IPS-11a (cell line): ENCODE results near the gene SEMG1.

Source experiments
- H3K4me3 ChIP-seq: one replicate; pipeline ENCODE4 v1.5.1; 2013; ENCODE audit warnings: low read depth, low read length, control low read depth

SEMG1 gene

GRCh38 chr20:45206725-45207124, at the start of gene SEMG1:
Gene SEMG1, plus strand, starts transcription at chr20:45207033. Its CDS starts 21 bp downstream, at chr20:45207054.
- H3K4me3 ChIP-seq, result no peak within 1 kb of the TSS

- no peak overlapping the region for H3K4me3 ChIP-seq
These were observed 48.9 kb upstream of the SEMG1 start for GRCh38 chr20:45157962-45158361.

- H3K4me3 ChIP-seq, result no peak overlapping the region
These were observed 43.6 kb upstream of the SEMG1 start for GRCh38 chr20:45163083-45163803.

- H3K4me3 ChIP-seq, result no peak overlapping the region
These were observed 41.9 kb upstream of the SEMG1 start for GRCh38 chr20:45164906-45165305.

- no peak overlapping the region for H3K4me3 ChIP-seq
These were observed 33.3 kb upstream of the SEMG1 start for GRCh38 chr20:45173522-45173921.

- no peak within 1 kb of the TSS for H3K4me3 ChIP-seq
These were observed 32.1 kb upstream of the SEMG1 start, which contains the start of gene PI3 for GRCh38 chr20:45174434-45175364. Gene PI3, plus strand, starts transcription at chr20:45174902. Its CDS starts 21 bp downstream, at chr20:45174923.

GRCh38 chr20:45176526-45177267, 30.1 kb upstream of the SEMG1 start:
- H3K4me3 ChIP-seq, result no peak overlapping the region

DNA sequence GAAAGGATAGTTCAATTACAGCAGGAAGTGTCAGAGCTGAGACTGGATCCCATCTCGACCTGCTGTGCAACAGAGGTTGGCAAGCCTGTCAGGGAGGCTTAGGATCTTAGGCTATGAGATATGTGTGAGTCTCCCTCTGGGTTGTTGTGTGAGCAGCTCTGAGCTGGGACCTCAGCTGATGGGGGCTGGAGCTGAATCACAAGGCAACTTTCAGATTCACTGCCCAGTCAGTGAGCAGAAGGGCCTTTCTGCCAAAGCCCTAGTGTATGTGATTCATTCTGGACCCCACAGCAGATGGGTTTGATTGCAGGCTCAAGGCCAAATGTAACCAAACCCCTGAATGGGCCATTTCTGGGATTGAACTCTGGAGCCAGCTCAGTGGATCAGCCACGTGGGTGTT, 27.7 kb upstream of the SEMG1 start:
- no peak overlapping the region for H3K4me3 ChIP-seq

DNA sequence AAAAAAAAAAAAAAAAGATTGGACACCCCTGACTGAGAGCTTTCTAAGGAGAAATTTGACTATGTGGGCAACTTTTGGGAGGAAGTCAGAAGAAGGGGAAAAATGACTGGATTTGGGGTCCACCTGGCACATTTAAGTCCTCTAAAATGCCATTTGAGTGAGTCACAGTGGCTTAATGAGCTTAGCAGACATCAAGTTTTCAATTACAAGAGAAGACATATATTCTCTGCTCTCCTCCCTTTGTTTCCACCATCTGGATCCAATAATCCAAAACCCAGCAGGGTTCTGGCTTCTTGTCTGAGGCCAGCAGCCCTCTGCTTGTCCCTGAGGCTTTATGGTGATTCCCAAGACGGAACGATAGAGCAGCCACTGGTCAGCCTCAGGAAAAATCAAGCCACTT, 25.2 kb upstream of the SEMG1 start:
- no peak overlapping the region for H3K4me3 ChIP-seq

DNA sequence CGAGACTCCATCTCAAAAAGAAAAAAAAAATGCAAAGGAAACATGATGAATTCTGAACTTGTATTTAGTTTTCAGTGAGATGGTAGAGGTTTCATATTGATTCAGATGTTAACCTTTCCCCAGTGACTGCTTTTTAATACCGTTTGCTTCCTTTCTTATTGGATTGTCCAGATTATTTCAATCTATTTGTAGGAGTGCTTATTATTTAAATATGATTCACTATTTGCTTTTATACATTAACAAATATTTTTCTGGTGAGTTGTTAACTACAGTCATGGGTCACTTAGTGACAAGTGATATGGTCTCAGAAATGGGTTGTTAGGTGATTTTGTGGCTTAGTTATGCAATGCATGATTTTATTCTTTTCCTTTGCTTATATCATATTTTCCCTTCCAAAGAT, 23.7 kb upstream of the SEMG1 start:
- H3K4me3 ChIP-seq, result no peak overlapping the region

DNA sequence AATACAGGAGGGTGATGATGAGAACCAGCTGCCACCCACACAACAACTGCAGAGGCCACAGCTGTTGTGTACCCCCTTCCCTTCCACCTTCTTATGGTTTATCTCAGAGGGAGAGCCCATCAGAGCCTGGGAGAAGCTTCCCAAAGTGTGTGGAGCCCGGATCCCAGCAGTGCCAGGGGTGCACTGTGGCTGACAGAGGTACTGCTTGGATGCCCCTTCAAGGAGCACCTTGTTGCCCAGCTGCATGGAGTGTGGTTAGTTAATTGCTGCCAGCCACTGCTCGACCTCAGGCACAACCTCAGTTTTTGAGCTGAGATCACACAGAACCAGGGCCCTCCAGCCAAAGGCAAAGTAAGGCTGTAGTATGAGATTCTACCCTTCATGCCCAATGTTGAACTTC, 19.1 kb upstream of the SEMG1 start:
- no peak overlapping the region for H3K4me3 ChIP-seq

DNA sequence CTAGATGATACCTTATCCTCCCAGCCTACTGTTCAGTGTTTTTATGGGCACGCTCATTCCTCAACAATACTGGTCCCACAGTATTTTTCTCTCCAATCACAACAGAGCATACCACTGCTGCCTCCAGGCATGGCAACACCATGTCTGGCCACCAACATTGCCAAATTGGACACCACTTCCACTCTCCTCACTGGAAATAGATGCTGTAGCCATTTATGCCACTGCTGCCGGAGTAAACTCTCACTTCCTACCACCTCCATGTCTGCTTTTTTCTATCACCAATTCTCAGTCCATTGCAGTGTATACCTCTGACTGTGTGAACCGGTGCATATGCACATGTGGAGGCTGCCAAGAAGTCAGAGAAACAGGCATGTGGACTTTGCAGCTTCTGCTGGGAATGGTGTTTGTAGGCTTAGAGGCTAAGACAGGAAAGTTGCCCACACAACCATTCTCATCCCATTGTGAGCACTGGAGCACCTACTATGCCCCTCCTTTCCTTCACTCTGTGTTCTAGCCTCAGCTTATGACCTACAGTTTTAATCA, 17.7 kb upstream of the SEMG1 start:
- no peak overlapping the region for H3K4me3 ChIP-seq

GRCh38 chr20:45189861-45190260, 17.0 kb upstream of the SEMG1 start:
- H3K4me3 ChIP-seq, result no peak overlapping the region

GRCh38 chr20:45191926-45192325, 14.9 kb upstream of the SEMG1 start:
- no peak overlapping the region for H3K4me3 ChIP-seq

DNA sequence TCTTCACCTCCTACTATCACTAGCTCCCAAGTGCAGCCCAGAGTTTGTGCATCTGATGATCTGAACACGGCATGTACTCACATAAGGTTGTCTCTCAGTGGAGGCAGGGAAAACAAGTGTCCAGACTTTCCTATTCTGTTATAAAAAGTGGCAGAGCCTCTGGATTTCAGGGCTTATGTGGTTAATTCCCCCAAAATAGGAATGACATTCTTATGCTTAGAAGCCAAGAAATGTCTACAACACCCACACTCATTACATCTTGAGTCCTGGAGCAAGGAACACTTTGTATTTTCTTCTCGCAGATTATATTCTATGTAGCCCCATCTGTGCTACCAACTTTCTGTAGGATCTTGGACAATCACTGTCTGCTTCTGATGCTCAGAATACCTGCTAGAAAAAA, 13.5 kb upstream of the SEMG1 start:
- H3K4me3 ChIP-seq, result no peak overlapping the region

- H3K4me3 ChIP-seq, result no peak overlapping the region
These were observed 3.1 kb downstream of the SEMG1 start for GRCh38 chr20:45209924-45210323.

DNA sequence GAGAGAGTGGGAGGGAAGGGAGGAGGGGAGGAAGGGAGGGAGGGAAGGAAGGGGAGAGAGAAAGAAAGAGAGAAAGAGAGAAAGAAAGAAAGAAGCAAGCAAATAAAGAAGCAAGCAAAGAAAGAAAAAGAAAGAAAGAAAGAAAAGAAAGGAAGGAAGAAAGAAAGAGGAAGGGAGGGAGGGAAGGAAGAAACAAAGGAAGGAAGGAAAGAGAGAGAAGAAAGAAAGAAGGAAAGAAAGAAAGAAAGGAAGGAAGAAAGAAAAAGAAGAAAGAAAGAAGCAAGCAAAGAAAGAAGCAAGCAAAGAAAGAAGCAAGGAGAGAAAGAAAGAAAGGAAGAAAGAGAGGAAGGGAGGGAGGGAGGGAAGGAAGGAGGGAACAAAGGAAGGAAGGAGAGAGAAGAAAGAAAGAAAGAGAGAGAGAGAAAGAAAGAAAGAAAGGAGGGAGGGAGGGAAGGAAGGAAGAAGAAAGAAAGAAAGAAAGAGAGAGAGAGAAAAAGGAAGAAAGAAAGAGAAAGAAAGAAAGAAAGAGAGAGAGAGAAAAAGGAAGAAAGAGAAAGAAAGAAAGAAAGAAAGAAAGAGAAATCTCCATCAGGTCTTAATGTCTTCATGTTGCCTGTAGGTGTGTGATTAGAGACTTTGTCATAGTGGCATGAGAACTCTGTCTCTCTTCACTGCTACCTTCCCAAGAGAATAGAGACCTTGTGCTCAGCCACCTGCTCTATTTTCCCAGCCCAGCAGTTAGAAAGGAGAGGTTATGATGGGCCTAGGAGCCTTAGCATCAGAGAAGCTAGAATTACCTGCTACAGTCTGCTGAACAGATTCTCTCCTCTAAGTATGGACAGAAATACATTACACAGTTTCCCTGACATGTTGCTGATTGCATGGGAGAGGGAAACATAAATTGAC, 5.0 kb downstream of the SEMG1 start:
- H3K4me3 ChIP-seq, result no peak overlapping the region

GRCh38 chr20:45212836-45213235, 6.0 kb downstream of the SEMG1 start:
- H3K4me3 ChIP-seq, result no peak overlapping the region

DNA sequence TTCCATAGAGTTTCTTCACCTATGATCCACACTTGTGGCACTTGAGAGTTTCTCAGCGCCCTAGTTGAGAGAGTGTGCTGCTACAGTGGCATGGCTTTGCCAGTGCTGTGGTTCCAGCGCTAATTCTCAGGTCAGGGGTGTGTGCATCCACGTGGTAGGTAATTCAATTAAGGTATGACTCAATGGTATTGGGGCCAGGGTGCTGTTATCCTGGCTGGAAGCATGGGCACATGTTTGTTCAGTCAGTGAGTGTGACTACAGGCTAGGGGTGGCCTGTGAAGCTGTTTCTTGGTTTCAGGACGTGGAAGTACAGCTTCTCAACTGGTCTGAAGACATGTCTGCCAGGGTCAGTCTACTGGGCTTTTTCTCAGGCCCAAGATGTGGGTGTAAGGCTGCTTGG, 11.3 kb downstream of the SEMG1 start:
- no peak overlapping the region for H3K4me3 ChIP-seq

GRCh38 chr20:45218636-45219035, 11.8 kb downstream of the SEMG1 start:
- H3K4me3 ChIP-seq, result no peak overlapping the region
